ENCODE results near the gene COG2.

The COG2 gene

DNA sequence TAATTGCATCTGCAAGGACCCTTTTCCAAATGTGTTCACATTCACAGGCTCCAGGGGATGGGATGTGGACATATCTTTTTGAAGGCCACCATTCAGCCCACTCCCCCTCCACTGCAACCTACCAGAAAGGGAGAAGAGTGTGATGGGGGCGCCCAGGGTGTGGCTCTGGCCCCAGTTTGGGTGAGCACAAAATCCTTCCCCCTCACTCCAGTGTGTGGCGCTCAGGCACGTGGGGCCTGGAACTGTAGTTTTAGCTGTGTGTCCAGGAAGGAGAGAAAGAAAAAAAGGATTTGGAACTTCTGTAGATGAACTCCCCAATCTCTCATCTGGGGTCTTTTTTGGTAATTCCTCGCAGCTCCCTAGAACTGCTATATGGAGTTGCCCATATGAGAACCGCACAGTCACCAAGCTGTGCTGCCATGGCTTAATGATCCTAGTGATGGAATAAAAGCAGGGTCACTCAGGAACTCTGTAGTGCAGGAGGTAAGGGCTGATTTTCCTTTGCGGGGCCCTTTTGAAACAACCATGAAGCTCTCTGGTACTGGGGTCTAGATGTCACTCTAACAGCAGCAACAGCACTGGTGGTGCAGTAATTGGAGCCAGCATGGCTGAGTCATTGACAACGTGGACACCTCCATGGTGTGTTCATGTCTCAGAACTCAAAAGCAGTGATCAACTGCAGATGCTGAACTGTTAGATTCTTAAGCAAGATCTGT, 54.6 kb downstream of the COG2 start:
- TF ChIP-seq POLR2AphosphoS5 (IDR thresholded peaks at IDR 0.05; ENCODE audit: low read depth, low read length): no peak
- no peak for TF ChIP-seq SIN3A (IDR thresholded peaks at IDR 0.05; ENCODE audit: borderline replicate concordance, insufficient read depth, low read length)
- no peak for TF ChIP-seq TAF1 (IDR thresholded peaks at IDR 0.05; ENCODE audit: borderline replicate concordance, insufficient read depth, low read length)

GRCh38 chr1:230698130-230698529, 55.8 kb downstream of the COG2 start:
- TF ChIP-seq REST (IDR thresholded peaks at IDR 0.05; ENCODE audit: insufficient read depth in 1 of 2, low read depth in 2 of 2, low read length in 2 of 2): no peak
- TF ChIP-seq FOXP2 (optimal IDR thresholded peaks at IDR 0.05; ENCODE audit: borderline replicate concordance, extremely low read depth, extremely low read length, insufficient read depth): no peak
- no peak for TF ChIP-seq TAF1 (IDR thresholded peaks at IDR 0.05; ENCODE audit: borderline replicate concordance, insufficient read depth, low read length)
- TF ChIP-seq POLR2AphosphoS5 (IDR thresholded peaks at IDR 0.05; ENCODE audit: low read depth, low read length): no peak
- TF ChIP-seq SIN3A (IDR thresholded peaks at IDR 0.05; ENCODE audit: borderline replicate concordance, insufficient read depth, low read length): no peak

DNA sequence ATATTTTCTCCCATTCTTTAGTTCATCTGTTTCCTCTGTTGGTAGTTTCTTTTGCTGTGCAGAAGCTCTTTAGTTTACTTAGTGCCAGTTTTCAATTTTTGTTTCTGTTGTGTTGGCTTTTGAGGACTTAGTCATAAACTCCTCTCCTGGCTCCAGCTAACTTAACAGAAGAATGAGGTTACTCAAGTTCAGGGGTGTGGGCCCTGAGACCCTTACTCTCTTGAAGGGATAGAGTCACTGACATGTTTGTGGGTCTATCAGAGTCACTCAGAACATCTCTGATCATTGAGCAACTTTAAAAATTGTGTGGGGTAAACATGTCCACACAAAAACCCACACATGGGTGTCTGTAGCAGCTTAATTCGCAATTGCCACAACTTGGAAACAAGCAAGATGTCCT, 57.4 kb downstream of the COG2 start:
- no peak for TF ChIP-seq REST (IDR thresholded peaks at IDR 0.05; ENCODE audit: insufficient read depth in 1 of 2, low read depth in 2 of 2, low read length in 2 of 2)
- TF ChIP-seq TAF1 (IDR thresholded peaks at IDR 0.05; ENCODE audit: borderline replicate concordance, insufficient read depth, low read length): no peak
- no peak for TF ChIP-seq SIN3A (IDR thresholded peaks at IDR 0.05; ENCODE audit: borderline replicate concordance, insufficient read depth, low read length)
- no peak for TF ChIP-seq FOXP2 (optimal IDR thresholded peaks at IDR 0.05; ENCODE audit: borderline replicate concordance, extremely low read depth, extremely low read length, insufficient read depth)
- TF ChIP-seq POLR2AphosphoS5 (IDR thresholded peaks at IDR 0.05; ENCODE audit: low read depth, low read length): no peak

DNA sequence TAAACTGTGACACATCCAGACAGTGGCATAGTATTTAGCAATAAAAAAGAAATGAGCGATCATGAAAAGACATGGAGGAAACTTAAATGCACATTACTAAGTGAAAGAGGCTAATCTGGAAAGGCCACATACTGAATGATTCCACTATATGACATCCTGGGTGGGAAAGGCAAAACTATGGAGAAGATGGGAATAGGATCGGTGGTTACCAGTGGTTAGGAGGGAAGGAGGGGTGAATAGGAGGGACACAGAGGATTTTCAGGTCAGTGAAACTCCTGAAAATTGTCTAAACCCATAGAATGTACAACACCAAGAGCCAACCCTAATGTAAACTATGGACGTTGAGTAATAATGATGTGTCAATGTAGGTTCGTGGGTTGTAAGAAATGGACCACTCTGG, 57.9 kb downstream of the COG2 start:
- TF ChIP-seq TAF1 (IDR thresholded peaks at IDR 0.05; ENCODE audit: borderline replicate concordance, insufficient read depth, low read length) (no peak), REST (IDR thresholded peaks at IDR 0.05; ENCODE audit: insufficient read depth in 1 of 2, low read depth in 2 of 2, low read length in 2 of 2) (no peak), SIN3A (IDR thresholded peaks at IDR 0.05; ENCODE audit: borderline replicate concordance, insufficient read depth, low read length) (no peak), POLR2AphosphoS5 (IDR thresholded peaks at IDR 0.05; ENCODE audit: low read depth, low read length) (no peak), FOXP2 (optimal IDR thresholded peaks at IDR 0.05; ENCODE audit: borderline replicate concordance, extremely low read depth, extremely low read length, insufficient read depth) (no peak)

- TF ChIP-seq REST (IDR thresholded peaks at IDR 0.05; ENCODE audit: insufficient read depth in 1 of 2, low read depth in 2 of 2, low read length in 2 of 2) (no peak), TAF1 (IDR thresholded peaks at IDR 0.05; ENCODE audit: borderline replicate concordance, insufficient read depth, low read length) (no peak), SIN3A (IDR thresholded peaks at IDR 0.05; ENCODE audit: borderline replicate concordance, insufficient read depth, low read length) (no peak), FOXP2 (optimal IDR thresholded peaks at IDR 0.05; ENCODE audit: borderline replicate concordance, extremely low read depth, extremely low read length, insufficient read depth) (no peak), POLR2AphosphoS5 (IDR thresholded peaks at IDR 0.05; ENCODE audit: low read depth, low read length) (no peak)
These were observed 59.2 kb downstream of the COG2 start for GRCh38 chr1:230701434-230701833.
